AG20443 (cell line): ENCODE measurements around the gene GDPGP1.
"Not testable (repeated sequence)": the region's sequence is repeated elsewhere in the genome, so short reads cannot be mapped to it uniquely, and the experiment has no call there.

ENCODE experiments used
- DNase-seq: peaks from one replicate; pipeline ENCODE4 v3.0.0; 2012; ENCODE audit warnings: low spot score, mixed read lengths

The GDPGP1 gene

GRCh38 chr15:90234096-90234988 lies at the start of gene GDPGP1:
TSS of gene GDPGP1 (plus strand) at chr15:90234209. CDS start at chr15:90240909, 6,700 bp downstream.
- DNase-seq: no peak

GRCh38 chr15:90184786-90185704 lies 49.0 kb upstream of the GDPGP1 start:
- peak; percentile 79 for DNase-seq

- DNase-seq: no peak
Measured at GRCh38 chr15:90187257-90187868, 46.6 kb upstream of the GDPGP1 start.

GRCh38 chr15:90188065-90188464 lies 45.9 kb upstream of the GDPGP1 start:
- DNase-seq: not testable (repeated sequence)

- no peak for DNase-seq
Measured at GRCh38 chr15:90188914-90189748, 44.9 kb upstream of the GDPGP1 start.

- no peak for DNase-seq
Measured at GRCh38 chr15:90189781-90190467, 44.1 kb upstream of the GDPGP1 start.

- DNase-seq: no peak
Measured at GRCh38 chr15:90190606-90191343, 43.2 kb upstream of the GDPGP1 start.

- DNase-seq: no peak
Measured at GRCh38 chr15:90191344-90191687, 42.7 kb upstream of the GDPGP1 start.

- DNase-seq: peak; percentile 17
Measured at GRCh38 chr15:90191794-90192509, 42.1 kb upstream of the GDPGP1 start.

- DNase-seq: peak; percentile 4
Measured at GRCh38 chr15:90192961-90193786, 40.8 kb upstream of the GDPGP1 start.

- DNase-seq: no peak
Measured at GRCh38 chr15:90194655-90195054, 39.4 kb upstream of the GDPGP1 start.

- DNase-seq: no peak
Measured at GRCh38 chr15:90200534-90201129, 33.4 kb upstream of the GDPGP1 start.

GRCh38 chr15:90201130-90201943 lies 32.7 kb upstream of the GDPGP1 start, which contains the start of gene SEMA4B:
TSS of gene SEMA4B (plus strand) at chr15:90201330. CDS start at chr15:90201579, 249 bp downstream.
- DNase-seq: peak; percentile 92

GRCh38 chr15:90201944-90202375 lies 32.0 kb upstream of the GDPGP1 start:
- peak; percentile 46 for DNase-seq

- DNase-seq: no peak
Measured at GRCh38 chr15:90202929-90203328, 31.1 kb upstream of the GDPGP1 start.

- no peak for DNase-seq
Measured at GRCh38 chr15:90203473-90203872, 30.5 kb upstream of the GDPGP1 start.

GRCh38 chr15:90203922-90204321 lies 30.1 kb upstream of the GDPGP1 start:
- DNase-seq: no peak
